Retina (tissue), 1 donor: ENCODE measurements around the gene ABLIM2.

Experiments used
- DNase-seq: peaks from one replicate; pipeline ENCODE4 v3.0.0-alpha.2; 2016

ABLIM2 gene

GRCh38 chr4:8015512-8015911, 143.1 kb downstream of the ABLIM2 start:
- DNase-seq: no peak

- DNase-seq: no peak
Observed at GRCh38 chr4:8013976-8014726, 144.5 kb downstream of the ABLIM2 start.

- DNase-seq: no peak
Observed at GRCh38 chr4:8012517-8012916, 146.1 kb downstream of the ABLIM2 start.

GRCh38 chr4:8010618-8011017, 148.0 kb downstream of the ABLIM2 start:
- DNase-seq: peak; percentile 93

- DNase-seq: peak; percentile 30
Observed at GRCh38 chr4:8009710-8010511, 148.7 kb downstream of the ABLIM2 start.

GRCh38 chr4:8009097-8009496, 149.5 kb downstream of the ABLIM2 start:
- DNase-seq: peak; percentile 33

- no peak for DNase-seq
Observed at GRCh38 chr4:8008391-8008790, 150.2 kb downstream of the ABLIM2 start.

GRCh38 chr4:8007581-8007980, 151.0 kb downstream of the ABLIM2 start:
- no peak for DNase-seq

- DNase-seq: no peak
Observed at GRCh38 chr4:8006471-8006870, 152.1 kb downstream of the ABLIM2 start.

- DNase-seq: peak; percentile 51
Observed at GRCh38 chr4:8005814-8006215, 152.8 kb downstream of the ABLIM2 start.

GRCh38 chr4:8005033-8005808, 153.4 kb downstream of the ABLIM2 start:
- no peak for DNase-seq

- no peak for DNase-seq
Observed at GRCh38 chr4:8004066-8004465, 154.5 kb downstream of the ABLIM2 start.

- DNase-seq: no peak
Observed at GRCh38 chr4:8002525-8003309, 155.9 kb downstream of the ABLIM2 start.

- no peak for DNase-seq
Observed at GRCh38 chr4:8001564-8002355, 156.9 kb downstream of the ABLIM2 start.

GRCh38 chr4:8000721-8001491, 157.7 kb downstream of the ABLIM2 start:
- DNase-seq: no peak

- no peak for DNase-seq
Observed at GRCh38 chr4:8000247-8000646, 158.4 kb downstream of the ABLIM2 start.

- no peak for DNase-seq
Observed at GRCh38 chr4:7999695-8000094, 158.9 kb downstream of the ABLIM2 start.

GRCh38 chr4:7999279-7999678, 159.3 kb downstream of the ABLIM2 start:
- no peak for DNase-seq

- DNase-seq: no peak
Observed at GRCh38 chr4:7998447-7998846, 160.2 kb downstream of the ABLIM2 start.

- DNase-seq: no peak
Observed at GRCh38 chr4:7995866-7996265, 162.7 kb downstream of the ABLIM2 start.

- no peak for DNase-seq
Observed at GRCh38 chr4:7995135-7995534, 163.5 kb downstream of the ABLIM2 start.
